GM12878 (cell line): Measurements from ENCODE around the gene C10orf71. TPM values are rescaled to one million over a fixed set of nuclear protein-coding genes. Genes with fewer than 3 reads are reported as not detected.

ENCODE experiments used
- ATAC-seq: fragments of 200-7000 bp; cut with Tn5 transposase; 3 replicates; pipeline ENCODE4 v1.9.1; 2020; ENCODE audit warnings: mild to moderate bottlenecking, moderate library complexity
- BruUV-seq: library from RNA; stranded (reverse); fragments of 400-500 nt; replicated peaks from 2 replicates; lab custom pipeline; 2021; lab: Mats Ljungman, UMichigan
- CTCF ChIA-PET: fragments of 300-600 bp; sonication (Branson Sonifier 250); formaldehyde crosslinking; extraction: SDS; loops from one replicate; lab custom pipeline; 2021; ENCODE audit warnings: inconsistent platforms; lab: Yijun Ruan, JAX
- POLR2A ChIA-PET: fragments of 350-600 bp; formaldehyde crosslinking; extraction: SDS; loops from one replicate; lab custom pipeline; 2021; ENCODE audit warnings: inconsistent platforms; lab: Charles Lee
- RAD21 ChIA-PET: fragments of 300-600 bp; sonication (Branson Sonifier 250); formaldehyde crosslinking; loops from one replicate; lab custom pipeline; 2023; ENCODE audit warnings: antibody characterized with exemption; ENCODE audit not compliant: unreplicated experiment; lab: Charles Lee
- SMC1A ChIA-PET: fragments of 300-600 bp; sonication (Branson Sonifier 250); formaldehyde crosslinking; loops from one replicate; lab custom pipeline; 2023; ENCODE audit not compliant: unreplicated experiment, uncharacterized antibody; lab: Charles Lee
- DNase-seq: peaks from one replicate; pipeline ENCODE4 v3.0.0-alpha.2; 2011; ENCODE audit warnings: low read depth, low spot score
- FAIRE-seq: peaks from 3 replicates; lab custom pipeline; 2011; peaks lifted over from hg19 to GRCh38; lab: Jason Lieb, UNC
- H2AFZ ChIP-seq: 2 replicates; pipeline ENCODE4 v1.6.0; 2011; ENCODE audit warnings: low read depth, low read length, control low read depth; ENCODE audit not compliant: control insufficient read depth
- H3K27ac ChIP-seq: 2 replicates; pipeline ENCODE4 v1.5.1; 2011; ENCODE audit warnings: control low read depth; ENCODE audit not compliant: control insufficient read depth, insufficient read depth
- H3K27me3 ChIP-seq, 2 experiments: replicated peaks in 1 of 2; 2 replicates each; pipeline versions ENCODE4 v1.6.0 to v1.6.1; 2011; ENCODE audit warnings: low read length in 1 of 2; ENCODE audit not compliant: control insufficient read depth in 2 of 2, insufficient read depth in 2 of 2
- H3K36me3 ChIP-seq, 2 experiments: 2 replicates each; pipeline ENCODE4 v1.5.1; 2011; ENCODE audit warnings: low read length in 1 of 2; ENCODE audit not compliant: control insufficient read depth in 2 of 2, insufficient read depth in 2 of 2
- H3K4me1 ChIP-seq: 2 replicates; pipeline ENCODE4 v1.6.1; 2011; ENCODE audit warnings: mild to moderate bottlenecking, low read length, moderate library complexity, mixed read lengths; ENCODE audit not compliant: control insufficient read depth, insufficient read depth
- H3K4me2 ChIP-seq: 2 replicates; pipeline ENCODE4 v1.6.0; 2011; ENCODE audit warnings: control low read depth; ENCODE audit not compliant: control insufficient read depth, insufficient read depth
- H3K4me3 ChIP-seq: fragments of 200-600 bp; sonication (generic); 2 replicates; pipeline ENCODE4 v1.5.1; 2016
- H3K79me2 ChIP-seq: 2 replicates; pipeline ENCODE4 v1.6.0; 2011; ENCODE audit warnings: low read length; ENCODE audit not compliant: control insufficient read depth, insufficient read depth
- H3K9ac ChIP-seq: 2 replicates; pipeline ENCODE4 v1.8.0; 2011; ENCODE audit warnings: low read length, control low read depth, mixed read lengths; ENCODE audit not compliant: control insufficient read depth, insufficient read depth
- H3K9me3 ChIP-seq: replicated peaks from 3 replicates; pipeline ENCODE4 v1.5.1; 2011; ENCODE audit warnings: mild to moderate bottlenecking, low read length; ENCODE audit not compliant: control insufficient read depth, insufficient read depth
- H4K20me1 ChIP-seq: 2 replicates; pipeline ENCODE4 v1.6.0; 2011; ENCODE audit not compliant: control insufficient read depth, insufficient read depth
- BHLHE40 ChIP-seq, 2 experiments: fragments of 450-650 bp in 1 of 2; IDR thresholded peaks; 2 replicates each; pipeline ENCODE4 v1.6.1; 2011 to 2017; ENCODE audit warnings: low read depth in 2 of 2, borderline replicate concordance in 1 of 2, improper control_type of control experiment in 1 of 2, low read length in 1 of 2, mild to moderate bottlenecking in 1 of 2
- EGR1 ChIP-seq, 2 experiments: IDR thresholded peaks; 1 replicate in 1 of 2; 2 replicates in 1 of 2; pipeline ENCODE4 v1.6.1; 2011 to 2012; ENCODE audit warnings: low read depth in 2 of 2, low read length in 2 of 2, borderline replicate concordance in 1 of 2, mild to moderate bottlenecking in 1 of 2, moderate library complexity in 1 of 2
- GATAD2B ChIP-seq: fragments of 450-650 bp; conservative IDR thresholded peaks from 2 replicates; pipeline ENCODE4 v1.6.1; 2017; ENCODE audit warnings: low read depth, mild to moderate bottlenecking, moderate library complexity
- KDM1A ChIP-seq: fragments of 200-600 bp; sonication (generic); IDR thresholded peaks from 2 replicates; pipeline ENCODE4 v1.6.1; 2016; ENCODE audit warnings: borderline replicate concordance
- MYC ChIP-seq: IDR thresholded peaks from 2 replicates; pipeline ENCODE4 v1.6.1; 2011; ENCODE audit warnings: mild to moderate bottlenecking, low read length, moderate library complexity, inconsistent platforms; ENCODE audit not compliant: insufficient read depth, insufficient replicate concordance, insufficient read length, severe bottlenecking
- TAF1 ChIP-seq: IDR thresholded peaks from 2 replicates; pipeline ENCODE4 v1.6.1; 2011; ENCODE audit warnings: mild to moderate bottlenecking, low read depth, low read length, borderline replicate concordance
- TARDBP ChIP-seq: IDR thresholded peaks from 2 replicates; pipeline ENCODE4 v1.6.1; 2016; ENCODE audit warnings: borderline replicate concordance
- YBX1 ChIP-seq: fragments of 450-650 bp; IDR thresholded peaks from 2 replicates; pipeline ENCODE4 v1.6.1; 2016; ENCODE audit warnings: antibody characterized with exemption
- ZBED1 ChIP-seq: IDR thresholded peaks from 2 replicates; pipeline ENCODE4 v1.6.1; 2016; ENCODE audit warnings: borderline replicate concordance
- WGBS: methylation state at CpG from one replicate; pipeline ENCODE4 v1.1.6; 2016; ENCODE audit warnings: low lambda C conversion rate; ENCODE audit not compliant: insufficient replicate concordance, insufficient coverage; ENCODE audit errors: missing lambda C conversion rate; 5-methylcytosine and 5-hydroxymethylcytosine counted together
- in situ Hi-C: fragments of 300-500 bp; cut with MboI; formaldehyde crosslinking; loops from 9 replicates; pipeline ENCODE4 v1.14.3; 2018; ENCODE audit warnings: mixed read lengths
- intact Hi-C: fragments of 100-400 bp; cut with micrococcal nuclease; formaldehyde crosslinking; loops from one replicate; pipeline ENCODE4 v1.14.2; 2022; ENCODE audit not compliant: unreplicated experiment
- polyA plus RNA-seq, 11 experiments: library from polyadenylated mRNA; depleted of rRNA in 4 of 11; unstranded in 6 of 11; stranded (reverse) in 5 of 11; fragments of >200 nt; fragmentation: Nextera tagmentation in 4 of 11; fragmentation: Illumina TruSeq in 1 of 11; extraction: Ambion mirVana in 4 of 11; extraction: Trizol in 1 of 11; gene quantifications; 1 replicate in 1 of 11; 2 replicates in 10 of 11; pipeline versions ENCODE4 v1.2.1 to v1.2.3, GENCODE V29; 2011 to 2016; ENCODE audit warnings: inconsistent platforms in 2 of 11, missing spikeins in 2 of 11, low read depth in 1 of 11
- total RNA-seq, 4 experiments: library from RNA; depleted of rRNA in 3 of 4; stranded (reverse); fragments of >200 nt in 3 of 4; fragmentation: Illumina TruSeq in 1 of 4; extraction: Trizol in 1 of 4; gene quantifications; 2 replicates each; pipeline versions ENCODE4 v1.2.1 to v1.2.3, GENCODE V29; 2013 to 2021
- TF ChIP-seq, protein P1 (sequence below): IDR thresholded peaks from 2 replicates; pipeline ENCODE4 v1.6.1; 2012; ENCODE audit warnings: mild to moderate bottlenecking, low read depth, low read length

Gene C10orf71
- total and polyA plus RNA-seq, 10 of the 15 experiments (the other 5 are each of a cell fraction or from before 2014, with no cell fraction given): not detected

GRCh38 chr10:49257626-49258349, 41.2 kb upstream of the C10orf71 start:
- no peak overlapping the region for H3K27ac ChIP-seq
- 30% methylated on average over 11 of the region's 11 CpGs for WGBS
- in situ Hi-C loops (no loop called here), intact Hi-C loops (no loop called here)
- DNase-seq (no peak), FAIRE-seq (no peak), ATAC-seq (no peak)
- SMC1A ChIA-PET: interaction anchor here (0.6 kb wide), 1 partner anchor 157 kb away, joined by 4 read pairs; no protein-coding TSS in a partner anchor
- RAD21 ChIA-PET: no interaction called here
- no peak overlapping the region for H3K4me2 ChIP-seq
- TF ChIP-seq EGR1 (IDR thresholded peaks at IDR 0.05; ENCODE audit: borderline replicate concordance in 1 of 2, low read depth in 2 of 2, low read length in 2 of 2) (no peak), TARDBP (no peak), BHLHE40 (IDR thresholded peaks at IDR 0.05; ENCODE audit: borderline replicate concordance in 1 of 2, low read depth in 2 of 2, low read length in 1 of 2) (no peak), TAF1 (no peak), YBX1 (no peak), ZBED1 (no peak), MYC (no peak), GATAD2B (no peak), KDM1A (no peak)
- TF ChIP-seq, protein P1, sequence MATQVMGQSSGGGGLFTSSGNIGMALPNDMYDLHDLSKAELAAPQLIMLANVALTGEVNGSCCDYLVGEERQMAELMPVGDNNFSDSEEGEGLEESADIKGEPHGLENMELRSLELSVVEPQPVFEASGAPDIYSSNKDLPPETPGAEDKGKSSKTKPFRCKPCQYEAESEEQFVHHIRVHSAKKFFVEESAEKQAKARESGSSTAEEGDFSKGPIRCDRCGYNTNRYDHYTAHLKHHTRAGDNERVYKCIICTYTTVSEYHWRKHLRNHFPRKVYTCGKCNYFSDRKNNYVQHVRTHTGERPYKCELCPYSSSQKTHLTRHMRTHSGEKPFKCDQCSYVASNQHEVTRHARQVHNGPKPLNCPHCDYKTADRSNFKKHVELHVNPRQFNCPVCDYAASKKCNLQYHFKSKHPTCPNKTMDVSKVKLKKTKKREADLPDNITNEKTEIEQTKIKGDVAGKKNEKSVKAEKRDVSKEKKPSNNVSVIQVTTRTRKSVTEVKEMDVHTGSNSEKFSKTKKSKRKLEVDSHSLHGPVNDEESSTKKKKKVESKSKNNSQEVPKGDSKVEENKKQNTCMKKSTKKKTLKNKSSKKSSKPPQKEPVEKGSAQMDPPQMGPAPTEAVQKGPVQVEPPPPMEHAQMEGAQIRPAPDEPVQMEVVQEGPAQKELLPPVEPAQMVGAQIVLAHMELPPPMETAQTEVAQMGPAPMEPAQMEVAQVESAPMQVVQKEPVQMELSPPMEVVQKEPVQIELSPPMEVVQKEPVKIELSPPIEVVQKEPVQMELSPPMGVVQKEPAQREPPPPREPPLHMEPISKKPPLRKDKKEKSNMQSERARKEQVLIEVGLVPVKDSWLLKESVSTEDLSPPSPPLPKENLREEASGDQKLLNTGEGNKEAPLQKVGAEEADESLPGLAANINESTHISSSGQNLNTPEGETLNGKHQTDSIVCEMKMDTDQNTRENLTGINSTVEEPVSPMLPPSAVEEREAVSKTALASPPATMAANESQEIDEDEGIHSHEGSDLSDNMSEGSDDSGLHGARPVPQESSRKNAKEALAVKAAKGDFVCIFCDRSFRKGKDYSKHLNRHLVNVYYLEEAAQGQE: no peak
- H4K20me1 ChIP-seq: no peaks in the 10 kb centered on the region
- H3K36me3 ChIP-seq: no peaks in the 10 kb centered on the region
- no peaks in the 10 kb centered on the region for H3K79me2 ChIP-seq
- CTCF ChIA-PET: no interaction called here
- no peak overlapping the region for H2AFZ ChIP-seq
- no peak overlapping the region for H3K4me3 ChIP-seq
- H3K9me3 ChIP-seq: no peaks in the 10 kb centered on the region
- peaks cover 0 to 4% of the 10 kb centered on the region in 2 experiments for H3K27me3 ChIP-seq
- BruUV-seq: no TSS peak
- POLR2A ChIA-PET: no interaction called here
- no peak overlapping the region for H3K9ac ChIP-seq
- H3K4me1 ChIP-seq: no peaks in the 10 kb centered on the region
